ENCODE measurements around the gene XAGE2. TPM values are rescaled to one million over a fixed set of nuclear protein-coding genes. Genes with fewer than 3 reads are reported as not detected.
A peak's percentile ranks its signal among the peaks of the same experiment; 100 is the strongest.
"Not testable (repeated sequence)": the region's sequence is repeated elsewhere in the genome, so short reads cannot be mapped to it uniquely, and the experiment has no call there.

Gene XAGE2, protein sequence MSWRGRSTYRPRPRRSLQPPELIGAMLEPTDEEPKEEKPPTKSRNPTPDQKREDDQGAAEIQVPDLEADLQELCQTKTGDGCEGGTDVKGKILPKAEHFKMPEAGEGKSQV
- not detected for total RNA-seq

DNA sequence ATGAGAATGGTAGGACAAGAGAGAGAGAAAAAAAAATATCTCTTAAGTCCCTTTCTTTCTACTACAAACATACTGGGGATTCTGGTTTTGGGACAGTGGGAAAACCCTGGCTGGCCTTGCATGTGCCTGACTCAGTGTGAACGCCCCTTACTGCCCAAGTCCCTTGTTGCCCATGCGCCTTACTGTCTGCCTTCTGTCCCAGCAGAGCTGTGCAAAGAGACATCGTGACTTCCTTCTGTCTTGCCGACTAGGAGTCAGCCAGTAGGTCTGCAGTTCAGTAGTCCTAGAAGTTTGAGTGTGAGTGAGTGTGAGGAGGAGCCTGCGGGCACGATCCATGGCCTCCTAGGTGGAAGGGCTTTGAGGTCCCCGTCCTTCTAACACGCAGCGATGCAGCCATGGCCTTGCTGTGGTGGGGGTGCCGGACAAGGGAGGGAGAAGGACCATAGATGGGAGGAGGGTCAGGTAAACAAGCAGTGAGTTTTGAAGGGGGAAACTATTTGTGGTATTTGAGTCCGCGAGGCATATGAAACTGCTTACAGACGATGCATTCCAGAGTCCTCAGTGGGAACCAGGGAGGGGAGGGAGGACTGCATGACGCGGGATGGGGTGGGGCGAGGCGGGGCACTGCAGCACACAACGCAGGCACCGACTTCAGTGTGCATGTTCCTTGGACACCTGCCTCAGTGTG, at the start of gene XAGE2:
TSS of gene XAGE2 (plus strand) at position 654 of the 688 bp plus-strand sequence. CDS start 994 bp downstream, outside the sequence.
- no peak within 1 kb of the TSS for H3K4me3 Mint-ChIP-seq
- no peaks in the 10 kb centered on the region for H3K36me3 Mint-ChIP-seq (ENCODE audit: low read depth)
- no peaks in the 10 kb centered on the region for H3K4me1 Mint-ChIP-seq (ENCODE audit: low read depth)
- H3K27me3 Mint-ChIP-seq (ENCODE audit: low read depth) = no peaks in the 10 kb centered on the region
- ChIA-PET CTCF (no interaction called here), POLR2A (no interaction called here)
- H3K27ac Mint-ChIP-seq = no peak within 1 kb of the TSS
- H3K9me3 Mint-ChIP-seq (ENCODE audit: insufficient read depth) = no peaks in the 10 kb centered on the region
- DNase-seq = no peak
- ATAC-seq = no peak

- DNase-seq (no peak), ATAC-seq (no peak)
- POLR2A ChIA-PET = no interaction called here
- no peaks in the 10 kb centered on the region for H3K36me3 Mint-ChIP-seq (ENCODE audit: low read depth)
- CTCF ChIA-PET = no interaction called here
- H3K4me3 Mint-ChIP-seq = no peak overlapping the region
- H3K4me1 Mint-ChIP-seq (ENCODE audit: low read depth) = no peaks in the 10 kb centered on the region
- no peak overlapping the region for H3K27ac Mint-ChIP-seq
- no peaks in the 10 kb centered on the region for H3K27me3 Mint-ChIP-seq (ENCODE audit: low read depth)
- H3K9me3 Mint-ChIP-seq (ENCODE audit: insufficient read depth) = no peaks in the 10 kb centered on the region
Measured at GRCh38 chrX:52337410-52337809, 31.4 kb upstream of the XAGE2 start.

GRCh38 chrX:52341493-52341892, 27.3 kb upstream of the XAGE2 start:
- no peaks in the 10 kb centered on the region for H3K9me3 Mint-ChIP-seq (ENCODE audit: insufficient read depth)
- H3K4me1 Mint-ChIP-seq (ENCODE audit: low read depth) = no peaks in the 10 kb centered on the region
- no peaks in the 10 kb centered on the region for H3K36me3 Mint-ChIP-seq (ENCODE audit: low read depth)
- ATAC-seq = no peak
- no peak for DNase-seq
- no peak overlapping the region for H3K27ac Mint-ChIP-seq
- ChIA-PET POLR2A (no interaction called here), CTCF (no interaction called here)
- no peak overlapping the region for H3K4me3 Mint-ChIP-seq
- H3K27me3 Mint-ChIP-seq (ENCODE audit: low read depth) = no peaks in the 10 kb centered on the region

- CTCF ChIA-PET = not testable (repeated sequence)
Measured at GRCh38 chrX:52343131-52343530, 25.7 kb upstream of the XAGE2 start.

GRCh38 chrX:52345402-52345801, 23.4 kb upstream of the XAGE2 start:
- not testable (repeated sequence) for H3K4me1 Mint-ChIP-seq (ENCODE audit: low read depth)
- DNase-seq = peak; percentile 52

More at GRCh38 chrX:52343131-52343530, 25.7 kb upstream of the XAGE2 start:
- POLR2A ChIA-PET; H3K27ac Mint-ChIP-seq; ATAC-seq; H3K4me3 Mint-ChIP-seq; H3K4me1 Mint-ChIP-seq (ENCODE audit: low read depth); H3K27me3 Mint-ChIP-seq (ENCODE audit: low read depth); H3K9me3 Mint-ChIP-seq (ENCODE audit: insufficient read depth); H3K36me3 Mint-ChIP-seq (ENCODE audit: low read depth); DNase-seq: not testable (repeated sequence)

DNA sequence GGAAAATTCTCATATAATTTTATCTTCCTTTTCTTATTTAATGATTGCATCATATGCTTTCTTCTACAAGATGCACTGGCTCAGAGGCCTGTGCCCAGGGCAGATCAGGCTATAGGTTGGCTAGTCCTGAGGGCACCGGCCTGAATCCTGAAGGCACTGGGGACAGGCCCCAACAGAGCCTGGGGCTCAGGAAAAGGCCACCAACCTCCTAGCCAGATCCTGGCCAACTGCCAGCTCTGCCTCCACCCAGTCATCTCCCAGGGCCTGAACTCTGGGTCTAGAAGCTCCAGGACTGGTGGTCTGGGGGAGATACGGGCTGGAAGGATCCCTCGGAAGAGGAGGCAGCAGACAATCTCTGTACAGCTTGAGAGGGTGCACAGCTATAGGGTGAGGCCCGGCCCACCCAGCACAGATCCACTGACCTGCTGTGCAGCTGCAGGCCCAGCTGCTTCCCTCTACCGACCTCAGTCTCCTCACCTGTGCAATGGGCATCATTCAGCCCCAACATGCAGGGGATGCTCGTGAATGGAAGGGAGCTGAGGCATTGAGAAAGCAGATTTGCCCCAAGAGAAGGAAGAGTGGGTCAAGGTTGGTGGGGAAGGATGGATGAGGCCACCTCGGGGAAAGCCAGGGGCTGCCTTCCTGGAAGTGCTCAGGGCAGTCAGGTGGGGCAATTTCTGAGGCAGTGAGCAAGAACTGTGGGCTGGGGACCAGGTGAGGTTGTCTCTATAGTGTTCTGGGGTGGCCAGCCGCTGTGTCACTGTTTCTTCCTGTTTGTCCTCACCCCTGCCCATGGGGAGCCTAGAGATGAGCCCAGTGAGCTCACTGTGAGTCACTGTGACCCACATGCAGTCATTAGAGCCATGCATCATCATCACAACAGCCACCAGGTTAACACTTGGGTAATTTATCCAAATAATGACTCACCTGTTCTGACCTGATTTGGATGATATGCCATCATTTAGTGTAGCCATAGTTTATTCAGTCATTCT, 22.4 kb upstream of the XAGE2 start:
- H3K27ac Mint-ChIP-seq = no peak overlapping the region
- H3K4me1 Mint-ChIP-seq (ENCODE audit: low read depth) = no peaks in the 10 kb centered on the region
- CTCF ChIA-PET = interaction anchor here (0.9 kb wide), 1 partner anchor 23 kb away, joined by 3 read pairs; no protein-coding TSS in a partner anchor
- no peaks in the 10 kb centered on the region for H3K27me3 Mint-ChIP-seq (ENCODE audit: low read depth)
- POLR2A ChIA-PET = no interaction called here
- no peak for ATAC-seq
- no peak overlapping the region for H3K4me3 Mint-ChIP-seq
- DNase-seq = no peak
- H3K9me3 Mint-ChIP-seq (ENCODE audit: insufficient read depth) = no peaks in the 10 kb centered on the region
- no peaks in the 10 kb centered on the region for H3K36me3 Mint-ChIP-seq (ENCODE audit: low read depth)

More at GRCh38 chrX:52345402-52345801, 23.4 kb upstream of the XAGE2 start:
- H3K36me3 Mint-ChIP-seq (ENCODE audit: low read depth); H3K27me3 Mint-ChIP-seq (ENCODE audit: low read depth); ATAC-seq; H3K4me3 Mint-ChIP-seq; POLR2A ChIA-PET; H3K27ac Mint-ChIP-seq; H3K9me3 Mint-ChIP-seq (ENCODE audit: insufficient read depth): not testable (repeated sequence)
- CTCF ChIA-PET = interaction anchor here (0.9 kb wide), 1 partner anchor 22 kb away, joined by 3 read pairs; no protein-coding TSS in a partner anchor

DNA sequence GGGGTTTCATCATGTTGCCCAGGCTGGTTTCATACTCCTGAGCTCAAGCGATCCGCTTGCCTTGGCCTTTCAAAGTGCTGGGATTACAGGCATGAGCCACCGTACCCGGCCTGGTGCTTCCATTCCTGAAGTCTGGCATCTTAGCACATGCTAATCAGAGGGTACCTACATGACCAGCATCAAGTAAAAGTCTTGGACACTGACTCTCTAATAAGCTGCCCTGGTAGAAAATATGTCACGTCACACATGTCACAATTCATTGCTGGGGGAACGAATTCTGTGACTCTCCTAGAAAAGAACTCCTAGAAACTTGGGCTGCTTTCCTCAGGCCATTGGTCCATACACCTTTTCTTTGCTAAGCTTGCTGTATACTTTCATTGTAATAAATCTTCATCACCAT, 19.1 kb upstream of the XAGE2 start:
- Mint-ChIP-seq H3K4me1 (ENCODE audit: low read depth) (no peaks in the 10 kb centered on the region), H3K4me3 (no peak overlapping the region), H3K27me3 (ENCODE audit: low read depth) (no peaks in the 10 kb centered on the region), H3K9me3 (ENCODE audit: insufficient read depth) (no peaks in the 10 kb centered on the region), H3K36me3 (ENCODE audit: low read depth) (no peaks in the 10 kb centered on the region), H3K27ac (no peak overlapping the region)
- no peak for ATAC-seq
- ChIA-PET CTCF (no interaction called here), POLR2A (no interaction called here)
- DNase-seq = no peak

- Mint-ChIP-seq H3K27me3 (ENCODE audit: low read depth) (no peaks in the 10 kb centered on the region), H3K9me3 (ENCODE audit: insufficient read depth) (no peaks in the 10 kb centered on the region), H3K36me3 (ENCODE audit: low read depth) (no peaks in the 10 kb centered on the region), H3K4me1 (ENCODE audit: low read depth) (no peaks in the 10 kb centered on the region), H3K4me3 (no peak overlapping the region), H3K27ac (no peak overlapping the region)
- ChIA-PET POLR2A (no interaction called here), CTCF (no interaction called here)
- ATAC-seq (no peak), DNase-seq (no peak)
Measured at GRCh38 chrX:52352551-52352950, 16.3 kb upstream of the XAGE2 start.

DNA sequence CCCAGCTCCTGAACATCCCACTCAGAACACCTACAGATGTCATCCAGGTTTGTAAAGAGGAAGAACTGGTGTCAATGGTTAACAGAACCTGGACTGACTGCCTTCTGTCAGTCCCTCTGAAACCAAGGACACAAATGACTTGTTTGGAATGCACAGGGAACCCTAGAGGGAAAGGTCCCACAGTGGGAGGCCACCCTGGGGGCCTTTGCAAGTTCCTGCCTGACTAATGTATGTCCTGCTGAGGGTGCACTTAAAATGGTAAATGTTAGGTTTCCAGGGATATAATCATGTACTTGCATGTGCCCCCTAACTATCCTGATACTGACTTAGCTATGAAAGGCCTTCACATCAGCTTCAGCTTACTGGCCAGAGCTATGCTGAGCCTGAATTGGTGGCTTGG, 15.0 kb upstream of the XAGE2 start:
- POLR2A ChIA-PET = no interaction called here
- ATAC-seq (no peak), DNase-seq (no peak)
- Mint-ChIP-seq H3K27me3 (ENCODE audit: low read depth) (peaks cover 2% of the 10 kb centered on the region), H3K4me3 (no peak overlapping the region), H3K27ac (no peak overlapping the region), H3K36me3 (ENCODE audit: low read depth) (no peaks in the 10 kb centered on the region), H3K4me1 (ENCODE audit: low read depth) (no peaks in the 10 kb centered on the region), H3K9me3 (ENCODE audit: insufficient read depth) (no peaks in the 10 kb centered on the region)
- CTCF ChIA-PET = no interaction called here

DNA sequence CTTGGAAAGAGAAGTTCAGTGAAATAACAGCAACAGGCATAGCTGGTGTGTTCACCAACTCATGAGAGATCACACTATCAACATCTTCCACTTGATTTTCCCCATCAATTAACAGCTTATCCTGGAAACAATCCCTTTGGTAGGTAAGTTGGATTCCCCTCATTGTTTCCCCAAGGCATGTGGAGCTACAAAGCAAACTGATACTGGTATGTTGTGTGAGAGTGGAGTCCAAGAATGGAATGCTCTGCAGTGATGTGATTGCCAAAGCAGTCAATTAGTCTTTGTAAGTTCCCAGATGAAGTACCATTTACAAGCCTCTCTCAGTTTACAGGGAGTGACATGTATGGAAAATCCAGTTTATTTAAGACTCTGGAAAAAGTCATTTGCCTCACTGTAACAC, 13.7 kb upstream of the XAGE2 start:
- no peaks in the 10 kb centered on the region for H3K9me3 Mint-ChIP-seq (ENCODE audit: insufficient read depth)
- ATAC-seq = no peak
- no peak overlapping the region for H3K4me3 Mint-ChIP-seq
- DNase-seq = no peak
- H3K27me3 Mint-ChIP-seq (ENCODE audit: low read depth) = peaks cover 3% of the 10 kb centered on the region
- no peaks in the 10 kb centered on the region for H3K36me3 Mint-ChIP-seq (ENCODE audit: low read depth)
- ChIA-PET CTCF (no interaction called here), POLR2A (no interaction called here)
- H3K27ac Mint-ChIP-seq = no peak overlapping the region
- no peaks in the 10 kb centered on the region for H3K4me1 Mint-ChIP-seq (ENCODE audit: low read depth)

DNA sequence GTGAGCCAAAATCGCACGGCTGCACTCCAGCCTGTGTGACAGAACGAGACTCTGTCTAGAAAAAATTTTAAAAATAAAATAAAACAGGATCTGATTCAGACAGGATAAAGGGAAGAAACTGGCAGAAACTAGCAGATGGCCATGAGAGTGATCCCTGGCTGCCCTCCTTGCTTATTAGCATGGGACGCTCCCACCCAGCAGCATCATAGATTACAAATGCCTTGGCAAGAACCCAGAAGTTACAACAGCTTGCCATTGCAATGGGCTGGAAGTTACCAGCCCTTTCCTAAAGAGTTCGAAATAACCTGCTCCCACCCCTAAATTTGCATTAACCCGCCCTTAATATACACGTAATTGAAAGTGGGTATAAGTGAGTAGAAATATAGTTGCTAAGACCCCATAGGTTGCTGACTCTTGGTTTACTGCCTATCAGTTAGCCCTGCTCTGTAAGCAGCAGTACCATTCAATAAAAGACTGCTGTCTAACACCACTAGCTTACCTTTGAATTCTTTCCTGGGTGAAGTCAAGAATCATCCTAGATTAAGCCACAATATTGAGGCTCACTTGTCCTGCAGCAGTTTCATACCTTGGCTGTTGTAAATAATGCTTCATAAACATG, 9.1 kb upstream of the XAGE2 start:
- Mint-ChIP-seq H3K27ac (no peak overlapping the region), H3K27me3 (ENCODE audit: low read depth) (peaks cover 13% of the 10 kb centered on the region), H3K9me3 (ENCODE audit: insufficient read depth) (no peaks in the 10 kb centered on the region), H3K4me3 (no peak overlapping the region), H3K36me3 (ENCODE audit: low read depth) (no peaks in the 10 kb centered on the region), H3K4me1 (ENCODE audit: low read depth) (no peaks in the 10 kb centered on the region)
- ATAC-seq = no peak
- CTCF ChIA-PET = no interaction called here
- POLR2A ChIA-PET = no interaction called here
- DNase-seq = no peak

GRCh38 chrX:52361941-52362340, 6.9 kb upstream of the XAGE2 start:
- Mint-ChIP-seq H3K4me3 (no peak overlapping the region), H3K27ac (no peak overlapping the region), H3K36me3 (ENCODE audit: low read depth) (no peaks in the 10 kb centered on the region), H3K27me3 (ENCODE audit: low read depth) (peaks cover 13% of the 10 kb centered on the region), H3K9me3 (ENCODE audit: insufficient read depth) (no peaks in the 10 kb centered on the region), H3K4me1 (ENCODE audit: low read depth) (no peaks in the 10 kb centered on the region)
- ChIA-PET POLR2A (no interaction called here), CTCF (no interaction called here)
- no peak for ATAC-seq
- DNase-seq = no peak
